Activated CD4-positive, CD25-positive, alpha-beta regulatory T cell (primary cell): ENCODE data around the gene RAMP1.

ENCODE experiments used
- DNase-seq, 4 experiments: peaks; one replicate each; lab custom pipeline; 2025; lab: John Stamatoyannopoulos, UW

RAMP1 gene

DNA sequence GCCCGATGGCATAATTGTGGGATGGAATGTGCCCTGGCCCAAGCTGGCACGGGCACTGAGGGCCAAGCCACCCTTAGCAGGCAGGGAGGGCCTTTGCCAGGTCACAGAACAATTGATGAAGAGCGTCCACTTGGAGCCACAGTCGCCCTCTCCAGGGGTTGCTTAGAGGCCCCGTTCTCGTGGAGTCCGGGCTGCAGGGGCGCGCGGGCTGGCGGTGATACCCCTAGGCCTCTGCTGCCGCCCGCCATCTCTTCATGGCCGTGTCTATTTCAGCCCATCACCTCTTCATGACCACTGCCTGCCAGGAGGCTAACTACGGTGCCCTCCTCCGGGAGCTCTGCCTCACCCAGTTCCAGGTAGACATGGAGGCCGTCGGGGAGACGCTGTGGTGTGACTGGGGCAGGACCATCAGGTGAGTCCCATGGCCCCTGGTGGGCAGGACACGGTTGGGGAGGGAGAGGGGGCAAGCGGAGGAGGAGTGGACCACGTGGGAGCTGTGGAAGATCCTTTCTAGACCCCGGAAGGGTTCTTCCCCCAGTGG is 17.6 kb downstream of the RAMP1 start:
- DNase-seq = no peak

DNA sequence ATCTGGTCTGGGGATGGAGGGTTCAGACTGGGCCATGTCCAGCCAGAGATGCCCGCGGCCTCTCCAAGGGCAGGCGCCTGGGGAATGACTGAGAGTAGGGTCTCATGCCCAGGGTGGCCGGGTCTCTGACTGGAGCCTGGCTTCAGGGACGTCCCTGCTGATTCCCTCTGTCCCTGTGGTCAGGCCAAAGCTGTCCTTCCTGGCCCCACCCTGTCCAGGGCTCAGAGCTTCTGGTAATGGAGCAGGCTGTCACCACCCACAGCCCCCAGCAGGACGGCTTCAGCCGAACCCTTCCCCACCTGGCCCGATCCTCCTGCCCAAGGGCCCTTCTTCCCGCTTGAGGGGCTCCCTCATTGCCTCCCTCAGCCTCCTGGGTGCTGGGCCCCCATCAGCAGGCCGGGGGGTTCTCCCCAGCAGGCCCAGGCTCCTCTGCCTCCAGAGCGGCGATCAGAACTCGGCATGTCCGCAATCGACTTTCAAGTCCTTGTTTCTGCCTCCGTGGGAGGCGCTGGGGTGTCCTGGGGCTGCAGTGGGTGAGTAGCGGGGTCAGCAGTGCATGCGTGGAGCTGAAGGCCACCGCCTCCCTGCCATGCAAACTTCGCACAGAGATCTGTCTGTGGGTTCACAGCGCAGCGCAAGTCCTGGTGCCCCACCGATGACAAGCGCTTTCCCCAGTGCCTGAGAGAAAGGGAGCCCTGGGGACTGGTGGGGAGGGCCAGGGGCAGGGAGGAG is 18.3 kb downstream of the RAMP1 start:
- DNase-seq = no peak

DNA sequence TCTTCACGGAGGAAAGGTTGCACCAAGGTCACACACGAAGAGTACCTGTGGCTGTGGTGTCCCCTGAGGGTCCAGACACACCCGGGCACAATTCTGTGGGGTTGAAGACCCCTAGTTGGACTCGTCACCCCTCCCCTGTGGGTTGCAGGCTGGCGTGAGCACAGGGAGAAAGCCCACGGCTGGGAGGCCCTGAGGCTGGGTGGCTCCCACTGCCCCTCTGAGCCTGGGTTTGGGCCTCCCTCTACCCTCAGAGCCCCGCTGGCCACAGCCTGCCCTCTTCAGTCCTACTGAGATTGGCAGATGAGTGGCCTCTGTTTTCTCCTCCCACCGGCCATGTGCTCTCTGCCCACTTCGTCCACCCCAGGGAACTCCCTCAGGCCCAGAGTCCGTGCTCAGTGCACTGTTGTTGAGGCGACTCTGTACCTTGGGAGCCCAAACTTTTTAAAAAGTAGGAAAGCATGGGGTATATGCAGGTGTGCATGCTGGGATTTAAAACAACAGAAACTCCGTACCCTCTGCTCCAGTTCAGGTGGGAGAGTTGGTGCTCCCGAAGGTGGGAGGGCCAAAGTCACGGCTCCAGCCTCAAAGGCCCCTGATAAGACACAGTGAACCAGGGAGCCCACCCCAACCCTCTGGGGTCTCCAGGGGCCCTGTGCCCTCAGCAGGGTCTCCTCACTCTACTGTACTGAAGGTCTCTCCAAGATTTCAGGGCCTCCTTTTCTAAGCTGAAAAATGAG is 19.1 kb downstream of the RAMP1 start:
- DNase-seq = no peak

DNA sequence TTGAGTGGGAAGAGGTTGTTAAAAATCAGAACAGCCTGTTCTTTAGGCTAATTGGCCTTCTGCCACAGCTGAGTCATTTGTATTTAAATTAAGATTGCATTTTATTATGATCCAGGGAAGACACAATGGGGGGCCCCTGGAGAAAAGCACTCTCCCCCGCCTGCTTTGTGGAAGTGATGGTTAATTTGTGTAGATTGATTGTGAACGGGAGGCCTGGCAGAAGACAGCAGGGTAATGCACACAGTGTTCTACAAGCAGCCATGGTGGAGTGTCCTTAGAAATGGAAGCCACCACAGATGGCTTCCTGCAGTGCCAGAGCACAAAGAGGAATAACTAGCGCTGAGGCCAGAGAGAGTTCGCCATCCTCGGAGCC is 19.6 kb downstream of the RAMP1 start:
- DNase-seq = no peak

DNA sequence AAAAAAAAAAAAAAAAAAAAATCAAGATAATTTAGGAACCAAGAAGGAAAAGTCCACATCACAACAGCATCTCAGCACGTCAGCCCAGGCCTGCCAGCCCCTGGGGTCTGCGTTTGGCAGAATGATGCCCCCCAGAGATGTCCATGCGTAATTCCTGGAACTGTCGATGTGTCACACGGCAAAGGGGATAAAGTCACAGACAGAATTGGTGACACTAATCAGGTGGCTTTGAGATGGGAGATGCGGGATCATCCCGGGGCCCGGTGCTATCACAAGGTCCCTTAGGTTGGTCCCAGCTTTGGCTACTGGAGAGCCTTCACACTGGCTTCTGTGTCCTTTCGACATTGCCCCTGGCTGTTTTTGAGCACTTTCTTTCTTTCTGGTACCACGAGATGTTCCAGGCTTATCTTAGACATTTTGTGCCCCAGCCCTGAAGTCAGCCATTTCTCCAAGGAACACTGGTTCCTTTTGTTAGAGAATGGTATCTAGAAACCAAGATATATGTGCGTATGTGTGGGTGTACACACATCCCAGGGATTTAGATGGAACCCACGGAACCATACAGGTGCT is 20.7 kb downstream of the RAMP1 start:
- DNase-seq = no peak

DNA sequence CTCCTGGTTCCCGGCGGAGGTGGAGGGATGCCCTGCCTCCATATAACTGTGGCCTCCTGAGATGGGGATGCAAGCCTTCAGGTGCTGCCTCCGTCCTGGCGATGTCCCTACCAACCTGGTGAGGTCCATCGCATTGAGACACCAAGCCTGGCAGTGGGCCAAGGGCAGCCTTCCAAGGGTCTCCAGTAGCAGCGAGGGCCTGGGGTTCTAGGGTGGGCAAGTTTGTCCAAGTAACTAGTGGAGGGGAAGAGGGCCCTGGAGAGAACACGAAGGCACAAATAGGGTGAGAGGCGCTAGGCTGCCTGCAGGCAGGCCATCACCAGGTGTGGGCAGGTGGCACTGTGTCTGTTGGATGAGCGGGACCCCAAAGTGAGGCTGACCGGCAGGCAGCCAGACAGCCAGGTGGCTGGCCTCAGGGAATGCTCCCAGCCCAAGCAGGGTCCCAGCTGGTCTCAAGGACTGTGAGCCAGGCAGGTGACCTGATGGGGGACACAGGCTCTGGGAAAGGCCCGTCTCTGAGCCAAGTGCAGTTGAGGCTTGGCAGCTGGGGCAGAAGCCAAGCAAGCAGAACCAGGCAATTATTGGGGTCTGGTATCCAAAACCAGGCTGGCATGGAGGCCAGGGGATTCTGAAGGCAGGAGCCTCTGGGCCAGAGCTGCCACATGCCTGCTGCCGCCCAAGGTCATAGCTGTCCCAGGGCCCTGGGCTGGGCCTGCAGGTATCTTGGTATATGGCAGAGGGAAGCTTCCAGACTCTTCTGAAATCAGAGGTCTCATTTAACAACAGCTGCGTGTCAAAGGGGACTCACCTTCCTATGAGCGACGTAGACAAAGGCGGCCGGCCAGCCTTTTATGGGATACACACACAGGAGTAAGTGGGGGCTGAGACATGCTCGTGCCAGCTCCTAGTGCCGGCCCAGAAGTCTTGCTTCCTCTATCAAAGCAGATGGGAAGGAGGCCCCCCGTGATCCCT is 23.4 kb downstream of the RAMP1 start:
- DNase-seq = no peak

DNA sequence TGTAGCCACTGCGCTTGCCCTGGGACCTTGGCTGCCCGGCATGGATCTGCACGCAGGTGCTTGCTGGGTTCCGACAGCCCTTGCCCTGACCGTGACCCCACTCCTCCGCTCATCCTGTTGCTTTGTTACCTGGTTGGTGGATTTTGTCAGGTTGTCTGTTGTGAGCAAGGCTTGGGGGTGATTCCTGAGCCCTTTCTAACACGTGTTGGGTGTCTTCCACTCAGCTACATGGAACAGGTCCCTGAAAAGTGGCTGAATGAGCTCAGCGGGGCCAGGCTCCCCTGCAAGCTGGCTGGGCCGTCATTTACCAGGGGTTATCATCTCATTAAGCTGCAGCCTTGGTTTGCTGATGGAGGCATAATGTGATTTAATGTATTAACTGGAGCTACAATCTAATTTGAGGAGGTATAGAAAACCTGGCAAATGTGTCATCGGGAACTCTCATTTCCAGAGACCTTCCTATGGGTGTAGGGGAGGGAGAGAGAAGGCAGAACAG is 24.6 kb downstream of the RAMP1 start:
- no peak for DNase-seq

DNA sequence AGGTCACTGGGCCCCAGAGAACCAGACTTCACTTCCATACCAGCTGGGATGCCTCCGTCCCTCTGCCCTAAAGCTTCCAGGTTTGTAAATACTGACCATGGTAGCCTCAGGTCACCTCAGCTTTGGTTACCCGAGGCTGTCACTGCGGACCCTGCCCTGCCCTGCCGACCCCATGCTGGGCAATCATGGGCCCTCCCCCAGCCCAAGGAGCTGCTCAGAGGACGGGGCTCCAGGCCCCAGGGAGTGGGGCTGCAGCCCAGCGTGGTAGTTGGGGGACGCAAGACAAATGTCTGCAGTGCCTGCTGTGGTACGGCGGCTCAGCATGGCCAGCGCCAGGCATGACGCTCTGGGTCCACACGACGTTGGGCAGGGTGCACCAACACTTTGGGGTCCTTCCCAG is 25.3 kb downstream of the RAMP1 start:
- no peak for DNase-seq

DNA sequence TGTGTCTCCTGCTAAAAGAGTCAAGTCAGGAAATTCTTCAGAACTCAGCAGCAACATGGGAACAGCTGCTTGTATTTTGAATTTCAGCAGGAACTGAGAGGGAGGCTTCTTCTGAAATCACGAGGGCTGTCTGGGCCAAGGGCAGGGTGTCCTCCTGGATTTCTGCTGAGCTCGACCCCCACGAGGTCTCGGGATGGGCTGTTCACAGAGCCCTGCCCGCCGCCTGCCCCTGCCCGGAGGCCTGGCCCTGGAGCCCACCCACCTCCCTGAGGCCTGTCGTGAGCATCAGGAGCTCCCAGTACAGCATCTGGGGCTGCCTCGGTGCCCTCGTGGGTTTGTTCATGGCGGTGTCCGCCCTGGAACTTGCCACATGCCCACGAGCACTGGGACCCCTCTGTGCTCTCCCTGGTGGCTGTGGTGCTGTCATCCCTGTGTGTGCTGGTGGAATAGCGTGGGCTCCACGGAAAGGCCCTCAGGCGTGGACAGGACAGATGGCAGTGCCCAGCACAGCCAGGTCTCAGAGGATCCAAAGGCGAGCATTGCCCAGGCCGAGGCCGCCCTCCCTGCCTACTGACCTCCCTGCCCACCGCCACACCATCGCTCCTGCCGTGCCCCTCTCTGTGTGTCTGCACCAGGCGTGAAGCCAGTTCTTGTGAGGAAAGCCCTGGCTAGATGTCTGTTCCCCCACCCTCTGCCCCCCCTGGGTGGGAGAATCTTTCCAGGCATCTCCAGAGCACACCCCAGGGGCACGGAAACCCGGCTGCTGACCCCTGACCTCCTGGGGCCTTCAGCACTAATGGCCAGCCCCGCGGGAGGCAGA is 25.9 kb downstream of the RAMP1 start:
- DNase-seq = no peak

DNA sequence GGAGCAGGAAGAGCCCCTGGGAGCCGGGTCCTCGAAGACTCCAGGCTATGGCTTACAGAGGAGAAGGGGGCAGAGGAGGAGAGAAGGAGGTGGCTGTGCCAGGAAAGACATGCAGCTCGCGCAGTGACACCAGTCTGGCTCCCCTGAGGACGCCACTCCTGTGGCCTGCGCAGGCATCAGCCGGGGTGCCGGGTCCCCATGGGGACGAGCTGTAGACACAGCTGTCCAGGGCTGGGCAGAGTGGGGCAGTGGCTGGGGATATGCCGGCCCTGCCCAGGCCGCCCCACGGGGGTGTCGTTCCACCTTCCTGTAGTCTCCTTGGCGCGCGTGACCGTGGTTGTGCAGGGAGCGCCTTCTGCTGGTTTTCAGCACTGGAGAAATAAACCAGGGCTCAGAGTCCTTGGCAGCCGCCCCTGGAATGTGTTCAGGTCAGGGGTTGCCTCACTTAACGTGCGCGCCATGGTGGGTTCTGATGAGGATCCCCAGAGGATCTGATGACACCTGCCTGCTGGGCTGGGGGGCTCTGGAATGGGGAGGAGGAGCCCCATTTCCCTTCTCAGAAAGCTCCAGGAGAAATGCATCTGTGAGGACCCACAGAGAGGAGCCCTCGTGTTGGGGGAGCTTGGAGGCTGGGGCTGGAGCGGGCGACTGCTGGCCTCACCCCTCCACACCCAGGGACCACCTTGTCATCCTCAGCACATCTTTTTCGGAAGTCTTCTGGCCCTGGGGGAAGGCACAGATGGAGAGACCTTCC is 26.7 kb downstream of the RAMP1 start:
- DNase-seq = no peak

DNA sequence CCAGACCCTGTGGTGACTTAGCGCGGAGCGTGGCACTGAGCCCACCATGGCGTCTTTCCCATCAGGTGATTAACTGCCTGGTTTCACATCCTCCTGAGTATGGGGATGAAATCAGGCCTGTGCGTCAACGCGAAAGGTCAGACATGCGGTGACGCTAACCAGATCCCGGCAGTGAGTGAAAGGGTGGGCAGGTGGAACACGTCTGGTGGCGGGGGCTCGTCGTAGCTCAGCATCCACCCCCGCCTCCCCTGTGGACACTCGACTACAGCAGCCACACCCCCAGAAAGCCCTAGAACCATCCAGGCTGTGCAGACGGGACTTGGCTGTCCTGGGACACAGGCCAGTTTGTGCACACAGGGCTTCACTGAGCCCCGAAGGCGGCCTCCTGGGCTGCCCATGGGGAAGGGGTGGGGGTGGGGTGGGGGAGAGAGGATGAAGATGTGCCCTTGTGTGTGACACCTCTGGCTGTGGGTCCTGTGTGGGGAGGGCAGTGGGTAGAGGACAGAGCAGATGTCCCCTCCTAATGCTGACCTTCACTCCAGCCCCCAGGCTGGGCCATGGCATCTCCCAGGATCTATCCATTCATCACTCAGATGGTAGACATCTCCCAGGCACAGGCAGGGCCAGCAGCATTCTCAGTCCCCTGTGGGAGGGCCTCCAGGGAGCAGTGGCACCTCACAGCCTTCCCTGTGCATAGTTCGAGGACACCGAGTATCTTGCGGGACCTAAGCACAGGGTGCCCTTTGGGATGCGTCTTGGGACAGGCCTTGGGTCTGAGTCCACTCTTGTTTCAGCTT is 27.5 kb downstream of the RAMP1 start:
- DNase-seq = no peak

DNA sequence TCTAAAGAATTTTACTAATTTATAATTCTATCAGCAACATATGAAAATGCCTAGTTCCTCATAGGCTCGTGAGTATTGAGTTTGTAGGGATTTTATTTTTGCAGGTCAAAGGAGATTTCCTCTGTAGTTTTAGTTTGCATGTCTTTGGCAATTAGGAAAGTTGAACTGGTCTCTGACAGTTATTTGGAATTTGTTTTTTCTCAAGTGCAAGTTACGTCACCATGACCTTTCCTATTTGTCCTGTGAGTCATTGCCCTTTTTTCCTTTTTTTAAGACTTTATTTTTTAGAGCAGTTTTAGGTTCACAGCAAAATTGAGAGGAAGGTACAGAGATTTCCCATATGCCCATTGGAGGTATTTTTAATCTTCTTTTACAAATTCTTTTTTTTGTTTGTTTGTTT is 29.0 kb downstream of the RAMP1 start:
- DNase-seq = no peak

DNA sequence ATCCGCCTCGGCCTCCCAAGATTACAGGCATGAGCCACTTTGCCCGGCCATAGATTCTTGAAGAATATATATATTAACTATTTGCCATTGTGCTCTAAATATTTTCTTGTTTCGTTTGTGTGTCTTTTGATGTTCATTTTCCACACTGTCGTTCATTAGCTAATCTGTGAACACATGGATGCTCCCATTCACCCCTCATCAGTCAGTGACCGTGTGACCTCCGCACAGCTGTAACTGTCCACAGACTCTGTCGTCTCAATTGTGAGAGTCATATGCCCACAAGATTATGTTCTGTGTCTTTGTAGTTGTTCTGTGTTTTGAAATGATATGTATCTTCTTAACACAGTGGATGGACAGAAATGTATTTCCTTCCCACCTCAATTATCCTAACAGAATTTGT is 29.6 kb downstream of the RAMP1 start:
- DNase-seq = no peak

DNA sequence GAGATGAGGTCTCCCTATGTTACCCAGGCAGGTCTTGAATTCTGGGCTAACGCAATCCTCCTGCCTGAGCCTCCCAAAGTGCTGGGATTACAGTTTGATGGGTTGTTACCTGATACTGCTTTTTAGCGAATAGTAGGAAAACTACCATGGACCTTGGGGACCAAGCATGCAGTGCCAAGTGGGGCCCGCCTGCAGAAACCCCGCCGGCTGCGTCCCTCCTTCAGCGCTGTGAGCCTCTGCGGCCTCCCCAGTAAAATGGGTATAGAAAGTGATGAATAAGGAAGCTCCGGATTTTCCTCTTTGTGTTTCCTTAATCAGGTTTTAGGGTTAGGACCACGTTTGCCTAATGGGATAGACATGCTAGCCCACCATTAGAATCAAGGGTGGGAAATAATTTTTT is 30.4 kb downstream of the RAMP1 start:
- no peak for DNase-seq

DNA sequence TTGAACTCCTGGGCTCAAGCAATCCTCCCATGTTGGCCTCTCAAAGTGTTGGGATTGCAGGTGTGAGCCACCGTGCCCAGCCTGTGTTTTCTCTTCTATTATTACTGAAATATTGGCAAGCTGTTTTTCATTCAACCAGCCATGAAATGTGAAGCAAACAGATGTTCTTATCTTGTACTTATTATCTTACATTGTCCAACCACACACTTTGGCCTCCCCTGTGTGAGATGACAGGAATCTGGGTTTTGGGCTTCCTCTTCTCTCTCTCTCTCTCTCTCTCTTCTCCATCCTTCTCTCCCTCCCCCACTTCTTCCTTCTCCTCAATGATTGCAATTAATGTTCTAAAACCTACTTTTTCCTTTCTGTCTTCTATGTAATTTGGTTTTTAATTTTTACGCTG is 33.1 kb downstream of the RAMP1 start:
- DNase-seq = no peak

DNA sequence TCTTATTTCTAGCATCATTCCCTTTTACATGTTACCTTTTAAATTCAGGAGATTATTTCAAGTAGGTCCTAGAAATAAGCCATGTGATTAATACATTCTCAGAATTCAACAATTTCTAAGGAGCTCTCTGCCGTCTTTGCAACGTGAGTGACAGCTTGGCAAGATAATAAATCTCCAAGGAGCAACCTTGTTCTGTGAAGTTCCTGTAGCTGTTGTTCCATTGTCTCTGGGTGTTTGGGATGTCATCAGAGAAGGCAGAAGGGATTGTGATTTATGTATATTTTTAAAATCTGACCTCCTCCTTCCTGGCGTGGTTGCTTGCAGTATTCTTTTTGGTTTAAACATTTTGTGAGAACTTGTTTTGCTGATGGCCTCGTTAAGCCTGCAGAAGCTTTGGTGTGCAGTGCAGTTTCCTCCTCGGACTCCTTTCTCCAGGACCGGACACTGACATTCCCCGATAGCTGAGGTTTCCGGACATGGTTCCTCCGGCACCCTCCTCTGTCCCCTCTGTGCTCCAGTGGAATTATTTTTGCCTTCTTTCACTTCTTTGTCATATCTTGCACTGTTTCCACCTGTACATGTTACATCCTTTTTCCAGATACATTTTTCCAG is 33.7 kb downstream of the RAMP1 start:
- DNase-seq = no peak

DNA sequence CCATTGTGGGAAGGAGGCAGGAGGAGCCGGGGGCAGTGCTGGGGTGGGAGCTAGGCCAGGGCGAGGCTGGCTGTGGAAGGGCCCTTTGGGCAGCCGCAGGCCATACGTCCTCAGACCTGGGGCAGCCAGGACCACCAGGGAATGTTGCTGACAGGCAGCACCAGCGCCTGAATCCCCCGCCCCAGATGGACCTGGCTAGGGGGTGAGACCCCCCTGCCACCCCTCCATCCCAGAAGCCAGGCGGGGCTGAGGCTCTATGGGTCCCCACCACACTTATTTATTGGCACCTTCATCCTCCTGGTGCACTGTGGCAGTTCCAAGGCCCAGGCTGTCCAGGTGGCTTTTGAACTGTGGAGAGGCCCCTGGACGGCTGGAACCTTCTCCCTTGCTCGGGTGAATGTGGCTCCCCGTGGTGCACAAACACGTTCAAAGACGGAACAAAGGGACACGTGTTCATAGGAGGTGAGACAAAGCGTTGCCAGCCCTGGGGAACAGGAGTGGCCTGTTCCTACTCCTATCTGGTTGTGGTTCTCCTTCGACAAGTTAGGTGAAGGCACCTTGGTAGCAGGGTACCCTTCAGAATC is 35.1 kb downstream of the RAMP1 start:
- no peak for DNase-seq

DNA sequence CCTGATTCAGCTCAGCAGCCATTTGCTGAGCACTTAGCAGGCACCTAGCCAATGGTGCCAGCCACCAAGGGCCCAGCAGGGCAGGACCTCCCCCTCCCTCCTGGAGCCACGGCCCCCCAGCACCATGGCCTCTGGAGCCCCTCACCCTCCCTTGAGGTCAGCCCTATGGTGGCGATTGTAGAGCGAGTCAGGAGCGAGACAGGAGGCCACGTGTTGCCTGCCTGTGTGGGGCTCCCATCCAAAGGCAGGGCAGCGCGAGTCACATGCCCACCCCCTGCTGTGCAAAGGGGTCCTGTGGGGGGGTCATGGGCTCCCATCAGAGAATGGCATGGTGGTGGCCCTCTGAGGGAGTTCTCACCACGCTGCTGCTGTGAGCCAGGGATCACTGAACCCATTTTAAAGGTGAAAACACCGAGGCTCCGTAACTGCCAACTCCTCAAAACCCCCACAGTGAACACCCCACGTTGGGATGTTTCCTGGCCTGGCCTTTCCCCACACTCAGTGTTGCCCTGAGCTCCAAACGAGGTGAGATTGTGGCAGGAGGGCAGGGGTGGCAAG is 35.6 kb downstream of the RAMP1 start:
- no peak for DNase-seq
